SK-MEL-5 (cell line): Measurements from ENCODE around the gene FNIP2. TPM values are rescaled to one million over a fixed set of nuclear protein-coding genes. Genes with fewer than 3 reads are reported as not detected.
"Not testable (repeated sequence)": the region's sequence is repeated elsewhere in the genome, so short reads cannot be mapped to it uniquely, and the experiment has no call there.

Source experiments
- DNase-seq: peaks from one replicate; pipeline ENCODE4 v3.0.0-alpha.2; 2016; ENCODE audit warnings: low read depth, low spot score
- in situ Hi-C: cut with HindIII; loops from 2 replicates; pipeline ENCODE4 v1.10.0; 2016; ENCODE audit warnings: low sequenced_read_pairs, high pct_unique_total_duplicates, low pct_unique_long_range_greater_than_20kb
- total RNA-seq: library from RNA; depleted of rRNA; stranded (reverse); fragments of >200 nt; shearing (Covaris generic); gene quantifications from 2 replicates; pipeline ENCODE4 v1.2.3, GENCODE V29; 2014

FNIP2 gene
- total RNA-seq, 1 experiment from 2014 or later = 39.7 TPM

GRCh38 chr4:158782551-158783360 lies 13.9 kb downstream of the FNIP2 start:
- in situ Hi-C loops = no loop called here
- no peak for DNase-seq

GRCh38 chr4:158783785-158784184 lies 15.0 kb downstream of the FNIP2 start:
- in situ Hi-C loops = no loop called here
- no peak for DNase-seq

GRCh38 chr4:158785718-158786117 lies 16.9 kb downstream of the FNIP2 start:
- DNase-seq = no peak

GRCh38 chr4:158786121-158786601 lies 17.3 kb downstream of the FNIP2 start:
- no peak for DNase-seq
- in situ Hi-C loops = no loop called here

More at GRCh38 chr4:158785718-158786117, 16.9 kb downstream of the FNIP2 start:
- in situ Hi-C loops = no loop called here

GRCh38 chr4:158786955-158787354 lies 18.1 kb downstream of the FNIP2 start:
- DNase-seq = no peak
- in situ Hi-C loops = no loop called here

- no peak for DNase-seq
- in situ Hi-C loops = no loop called here
Observed at GRCh38 chr4:158787709-158788475, 19.1 kb downstream of the FNIP2 start.

- no peak for DNase-seq
- in situ Hi-C loops = no loop called here
Observed at GRCh38 chr4:158788516-158788915, 19.7 kb downstream of the FNIP2 start.

GRCh38 chr4:158789853-158790252 lies 21.0 kb downstream of the FNIP2 start:
- no peak for DNase-seq
- in situ Hi-C loops = no loop called here

GRCh38 chr4:158793021-158793420 lies 24.2 kb downstream of the FNIP2 start:
- in situ Hi-C loops = no loop called here
- DNase-seq = no peak

- DNase-seq, in situ Hi-C loops: not testable (repeated sequence)
Observed at GRCh38 chr4:158793430-158793829, 24.6 kb downstream of the FNIP2 start.

GRCh38 chr4:158796370-158797140 lies 27.7 kb downstream of the FNIP2 start:
- in situ Hi-C loops = no loop called here
- no peak for DNase-seq

- in situ Hi-C loops = no loop called here
- no peak for DNase-seq
Observed at GRCh38 chr4:158798062-158798461, 29.2 kb downstream of the FNIP2 start.

GRCh38 chr4:158799013-158799770 lies 30.4 kb downstream of the FNIP2 start:
- DNase-seq = no peak
- in situ Hi-C loops = no loop called here

- no peak for DNase-seq
- in situ Hi-C loops = no loop called here
Observed at GRCh38 chr4:158799856-158800255, 31.0 kb downstream of the FNIP2 start.

- DNase-seq = no peak
- in situ Hi-C loops = no loop called here
Observed at GRCh38 chr4:158801066-158801465, 32.2 kb downstream of the FNIP2 start.

GRCh38 chr4:158801677-158802076 lies 32.9 kb downstream of the FNIP2 start:
- in situ Hi-C loops = no loop called here

GRCh38 chr4:158802914-158803313 lies 34.1 kb downstream of the FNIP2 start:
- in situ Hi-C loops = no loop called here
- DNase-seq = no peak

More at GRCh38 chr4:158801677-158802076, 32.9 kb downstream of the FNIP2 start:
- no peak for DNase-seq
